RWPE1 (cell line): ENCODE results near the gene CD248.

Experiments
- CTCF ChIA-PET: fragments of 350-600 bp; sonication (Branson Sonifier 250); formaldehyde crosslinking; extraction: SDS; loops from one replicate; lab custom pipeline; 2021; lab: Yijun Ruan, JAX
- POLR2A ChIA-PET: fragments of 400-600 bp; formaldehyde crosslinking; extraction: SDS; loops from one replicate; lab custom pipeline; 2020; ENCODE audit warnings: antibody characterized with exemption; ENCODE audit not compliant: low non-redundant PET; lab: Yijun Ruan, JAX
- DNase-seq: peaks from one replicate; pipeline ENCODE4 v3.0.0; 2012; ENCODE audit warnings: low spot score
- H3K27ac ChIP-seq: fragments of 450-650 bp; 2 replicates; pipeline ENCODE4 v1.5.1; 2017
- CTCF ChIP-seq: fragments of 450-650 bp; conservative IDR thresholded peaks from 2 replicates; pipeline ENCODE4 v1.5.1; 2017; ENCODE audit warnings: low read depth, mild to moderate bottlenecking

Gene CD248

GRCh38 chr11:66266378-66267038, 50.3 kb downstream of the CD248 start:
- no peak for TF ChIP-seq CTCF
- no peak for DNase-seq
- ChIA-PET CTCF (interaction anchor here (0.8 kb wide), 1 partner anchor 46 kb away, joined by 3 read pairs; no protein-coding TSS in a partner anchor), POLR2A (no interaction called here)
- H3K27ac ChIP-seq, result peak overlapping the region; percentile 95

- POLR2A ChIA-PET, result no interaction called here
- CTCF ChIA-PET, result interaction anchor here (0.8 kb wide), 1 partner anchor 47 kb away, joined by 3 read pairs; no protein-coding TSS in a partner anchor
- no peak for DNase-seq
- no peak for TF ChIP-seq CTCF
- peak overlapping the region; percentile 95 for H3K27ac ChIP-seq
These were observed 51.1 kb downstream of the CD248 start for GRCh38 chr11:66265531-66266377.

GRCh38 chr11:66264914-66265313, 51.9 kb downstream of the CD248 start:
- peak; percentile 37 for TF ChIP-seq CTCF
- ChIA-PET POLR2A (no interaction called here), CTCF (no interaction called here)
- DNase-seq, result no peak
- no peak overlapping the region for H3K27ac ChIP-seq
